HL-60 (cell line): ENCODE measurements around the gene MRPL49.

Experiments
- DNase-seq, 2 experiments: peaks; one replicate each; pipeline ENCODE4 v3.0.0-alpha.2; 2010 to 2020; ENCODE audit warnings: low read depth in 1 of 2, low spot score in 1 of 2
- H3K27ac ChIP-seq: fragments of 250-450 bp; sonication (Bioruptor Pico); replicated peaks from 2 replicates; pipeline ENCODE4 v1.5.1; 2020; ENCODE audit warnings: mild to moderate bottlenecking, moderate library complexity
- H3K27me3 ChIP-seq: fragments of 250-450 bp; sonication (Bioruptor Pico); 2 replicates; pipeline ENCODE4 v1.5.1; 2021; ENCODE audit warnings: mild to moderate bottlenecking, moderate library complexity; ENCODE audit not compliant: insufficient read depth, poor library complexity, severe bottlenecking
- H3K4me3 ChIP-seq: replicated peaks from 2 replicates; pipeline ENCODE4 v1.5.1; 2011; ENCODE audit warnings: mild to moderate bottlenecking, control low read depth, low read length; ENCODE audit not compliant: insufficient read depth
- CTCF ChIP-seq: IDR thresholded peaks from one replicate; pipeline ENCODE4 v1.5.1; 2011; ENCODE audit warnings: low read length, control low read depth, inconsistent platforms; ENCODE audit not compliant: insufficient read depth
- GABPA ChIP-seq: IDR thresholded peaks from 2 replicates; pipeline ENCODE4 v1.6.1; 2012; ENCODE audit warnings: low read depth
- POLR2AphosphoS5 ChIP-seq: IDR thresholded peaks from 2 replicates; pipeline ENCODE4 v1.6.1; 2012; ENCODE audit warnings: low read depth
- REST ChIP-seq: IDR thresholded peaks from 2 replicates; pipeline ENCODE4 v1.6.1; 2012; ENCODE audit warnings: low read depth; ENCODE audit not compliant: insufficient replicate concordance
- SPI1 ChIP-seq: IDR thresholded peaks from 2 replicates; pipeline ENCODE4 v1.6.1; 2012; ENCODE audit warnings: low read depth, mild to moderate bottlenecking, borderline replicate concordance

Gene MRPL49

GRCh38 chr11:65157336-65157735 is 35.2 kb downstream of the MRPL49 start:
- TF ChIP-seq CTCF (no peak), SPI1 (no peak), POLR2AphosphoS5 (no peak), REST (no peak), GABPA (no peak)
- Histone ChIP-seq H3K27ac (no peak overlapping the region), H3K27me3 (no peaks in the 10 kb centered on the region), H3K4me3 (no peak overlapping the region)
- no peak for DNase-seq

GRCh38 chr11:65159012-65159411 is 36.9 kb downstream of the MRPL49 start:
- TF ChIP-seq REST: no peak
- TF ChIP-seq SPI1: no peak
- no peak for TF ChIP-seq GABPA
- no peak for TF ChIP-seq CTCF
- TF ChIP-seq POLR2AphosphoS5: no peak

GRCh38 chr11:65160643-65161042 is 38.5 kb downstream of the MRPL49 start:
- Histone ChIP-seq H3K27me3 (no peaks in the 10 kb centered on the region), H3K27ac (no peak overlapping the region), H3K4me3 (no peak overlapping the region)
- DNase-seq: no peak
- TF ChIP-seq GABPA (no peak), SPI1 (no peak), REST (no peak), CTCF (no peak), POLR2AphosphoS5 (no peak)

More at GRCh38 chr11:65159012-65159411, 36.9 kb downstream of the MRPL49 start:
- no peak overlapping the region for H3K4me3 ChIP-seq
- H3K27ac ChIP-seq: no peak overlapping the region
- no peak for DNase-seq
- H3K27me3 ChIP-seq: no peaks in the 10 kb centered on the region
